Erythroblast (primary cell): ENCODE data around the gene CFAP54.

Experiments used
- GATA1 ChIP-seq: IDR thresholded peaks from 2 replicates; pipeline ENCODE4 v1.6.1; 2011; ENCODE audit warnings: low read depth, mild to moderate bottlenecking, control low read depth, low read length, moderate library complexity
- POLR2A ChIP-seq: IDR thresholded peaks from 2 replicates; pipeline ENCODE4 v1.6.1; 2011; ENCODE audit warnings: mild to moderate bottlenecking, low read length

GRCh38 chr12:96483116-96483515, 6.3 kb upstream of the CFAP54 start:
- no peak for TF ChIP-seq POLR2A
- no peak for TF ChIP-seq GATA1
